Stimulated activated naive CD4-positive, alpha-beta T cell (primary cell): ENCODE results near the gene KCNAB1.
A peak's percentile ranks its signal among the peaks of the same experiment; 100 is the strongest.
"Not testable (repeated sequence)": the region's sequence is repeated elsewhere in the genome, so short reads cannot be mapped to it uniquely, and the experiment has no call there.

Experiments
- DNase-seq, 6 experiments: peaks; one replicate each; lab custom pipeline; 2025; lab: John Stamatoyannopoulos, UW

Gene KCNAB1

GRCh38 chr3:156137397-156137796, 17.0 kb downstream of the KCNAB1 start:
- DNase-seq: not testable (repeated sequence)

GRCh38 chr3:156140001-156140595, 19.7 kb downstream of the KCNAB1 start:
- DNase-seq: no peak

GRCh38 chr3:156142702-156143101, 22.3 kb downstream of the KCNAB1 start:
- no peak for DNase-seq

GRCh38 chr3:156143136-156143535, 22.8 kb downstream of the KCNAB1 start:
- no peak for DNase-seq

DNA sequence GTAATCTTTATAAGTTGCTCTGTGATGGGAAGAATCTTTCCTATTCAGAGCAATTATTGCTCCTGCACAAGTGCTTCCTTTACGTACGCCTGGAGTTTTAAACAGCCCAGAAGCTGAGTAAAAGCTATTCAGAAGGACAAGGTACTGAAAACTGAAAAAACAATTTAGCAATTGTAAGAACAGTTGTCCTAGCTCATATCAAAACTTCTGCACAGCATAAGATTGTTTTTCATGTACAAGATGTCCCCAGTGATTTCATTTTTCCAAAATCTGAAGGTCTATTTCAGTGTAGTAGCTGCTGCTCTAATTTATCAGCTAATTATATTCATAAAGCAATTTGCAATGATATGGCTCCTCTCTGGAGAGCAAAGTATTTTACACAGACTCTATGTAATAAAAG, 23.7 kb downstream of the KCNAB1 start:
- DNase-seq: no peak

DNA sequence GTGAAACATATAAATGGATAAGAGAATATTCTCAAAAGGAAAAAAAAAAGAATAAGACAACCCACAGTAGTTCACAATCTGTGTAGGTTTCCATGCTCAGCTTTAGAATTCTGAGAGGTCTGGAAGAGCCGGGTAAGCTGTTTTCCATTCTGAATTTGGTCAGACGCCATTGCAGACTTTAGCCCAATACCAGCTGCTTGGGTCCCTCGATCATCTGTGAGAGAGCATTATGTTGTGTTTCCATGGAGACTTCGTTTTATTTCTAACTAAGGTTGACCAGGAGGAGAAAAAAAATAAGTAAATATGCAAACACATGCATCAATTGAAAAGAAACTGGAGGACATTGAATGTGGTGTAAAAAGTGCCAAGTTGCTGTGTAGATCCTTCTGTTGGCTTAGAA, 25.5 kb downstream of the KCNAB1 start:
- no peak for DNase-seq

- DNase-seq: no peak
These were observed 28.1 kb downstream of the KCNAB1 start for GRCh38 chr3:156148345-156148945.

- no peak for DNase-seq
These were observed 28.6 kb downstream of the KCNAB1 start for GRCh38 chr3:156148946-156149381.

GRCh38 chr3:156149876-156150275, 29.5 kb downstream of the KCNAB1 start:
- no peak for DNase-seq

- DNase-seq: peak in 5 of 6 experiments; percentile 3 to 40 (median 11)
These were observed 30.2 kb downstream of the KCNAB1 start for GRCh38 chr3:156150434-156151066.

- peak in 5 of 6 experiments; percentile 2 to 23 (median 15) for DNase-seq
These were observed 31.5 kb downstream of the KCNAB1 start for GRCh38 chr3:156151824-156152428.

- DNase-seq: no peak
These were observed 38.4 kb downstream of the KCNAB1 start for GRCh38 chr3:156158656-156159295.

DNA sequence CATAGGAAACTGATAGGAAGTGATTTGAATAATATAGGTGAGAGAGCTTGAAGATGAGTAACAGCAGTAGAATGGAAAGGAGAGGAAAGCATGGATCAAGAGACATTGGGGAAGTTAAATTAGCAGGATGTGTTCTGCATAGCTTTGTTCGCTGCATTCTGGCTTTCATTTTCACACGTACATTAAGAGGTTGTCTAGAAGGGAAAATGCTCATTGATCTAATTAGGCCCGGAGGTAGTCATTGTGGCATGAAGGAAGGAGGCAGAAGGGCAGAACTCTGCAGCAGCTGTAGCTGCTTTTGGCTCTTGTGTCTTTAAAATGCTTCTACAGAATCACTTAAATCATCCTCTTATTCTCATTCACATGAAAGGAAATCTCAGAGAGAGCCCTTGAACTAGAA, 40.3 kb downstream of the KCNAB1 start:
- DNase-seq: no peak

GRCh38 chr3:156161172-156161571, 40.8 kb downstream of the KCNAB1 start:
- peak in 1 of 6 experiments; percentile 4 for DNase-seq

- DNase-seq: no peak
These were observed 43.5 kb downstream of the KCNAB1 start for GRCh38 chr3:156163848-156164247.

GRCh38 chr3:156166808-156167207, 46.4 kb downstream of the KCNAB1 start:
- DNase-seq: no peak

- no peak for DNase-seq
These were observed 50.2 kb downstream of the KCNAB1 start for GRCh38 chr3:156170571-156170970.

GRCh38 chr3:156171281-156172267, 51.2 kb downstream of the KCNAB1 start:
- DNase-seq: no peak

DNA sequence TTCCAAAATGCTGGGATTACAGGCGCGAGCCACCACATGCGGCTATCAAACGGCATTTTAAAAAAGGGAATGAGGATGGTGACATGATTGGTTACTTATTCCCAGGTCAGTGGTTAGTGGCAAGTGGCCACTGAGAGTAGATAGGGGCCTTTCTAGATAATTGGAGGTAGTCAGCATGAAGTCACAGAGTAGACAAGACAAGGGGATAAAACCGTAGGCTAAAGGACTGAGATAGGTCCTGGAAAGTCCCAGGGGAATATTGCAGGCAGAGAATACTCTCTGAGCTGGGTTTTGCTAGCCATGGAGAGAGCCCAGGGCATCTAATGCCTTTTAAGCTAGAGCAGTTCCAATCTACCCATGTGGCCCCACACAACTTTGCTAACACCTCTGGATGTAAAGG, 52.2 kb downstream of the KCNAB1 start:
- DNase-seq: no peak

DNA sequence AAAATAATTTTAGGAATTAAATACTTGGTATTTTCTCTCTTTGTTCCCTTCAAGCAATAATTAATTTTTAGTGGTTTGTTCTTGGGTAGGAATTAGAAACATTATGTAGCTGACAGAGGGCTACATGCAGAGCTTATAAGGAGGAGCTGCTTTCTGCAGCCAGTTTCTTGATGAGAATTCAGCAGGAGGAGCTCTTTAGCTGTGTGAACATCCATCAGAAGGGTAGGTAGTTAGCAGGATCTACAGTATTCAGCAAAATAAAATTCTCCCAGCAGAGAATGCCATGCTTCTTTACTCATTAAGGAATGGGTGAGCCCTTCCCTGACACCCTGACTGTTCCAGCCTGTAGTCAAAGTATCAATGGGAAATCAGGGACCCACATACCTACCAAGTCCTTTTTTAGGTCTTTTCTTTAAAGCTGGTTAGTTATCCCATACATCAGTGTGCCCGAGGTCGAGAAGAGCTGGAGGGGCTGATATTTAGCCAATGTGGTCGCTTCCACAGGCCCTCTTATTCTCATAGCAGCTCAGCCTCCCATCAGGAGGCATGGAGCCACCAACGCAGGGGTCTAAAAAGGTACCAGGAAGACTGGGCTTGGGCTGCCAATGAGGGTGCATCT, 54.0 kb downstream of the KCNAB1 start:
- DNase-seq: no peak

DNA sequence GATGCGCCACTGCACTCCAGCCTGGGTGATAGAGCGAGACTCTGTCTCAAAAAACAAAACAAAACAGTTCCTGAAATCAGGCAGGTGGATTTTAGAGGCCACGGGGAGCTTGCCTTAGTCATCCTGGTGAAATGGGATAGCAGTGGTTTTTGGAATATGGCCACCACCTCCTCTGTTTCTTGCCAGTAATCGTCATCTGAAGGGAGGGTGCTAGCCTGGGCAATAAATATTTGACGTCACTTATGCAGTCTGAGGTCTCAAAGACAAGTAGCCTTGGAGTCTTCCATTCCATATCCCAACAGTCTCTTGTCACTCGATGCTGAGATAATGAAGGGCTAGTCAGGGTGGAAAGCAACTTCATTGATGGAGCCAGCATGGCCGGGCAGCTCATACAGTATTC, 55.2 kb downstream of the KCNAB1 start:
- no peak for DNase-seq
